Smooth muscle cell (in vitro differentiated cells): ENCODE results near the gene MGAM2. TPM values are rescaled to one million over a fixed set of nuclear protein-coding genes. Genes with fewer than 3 reads are reported as not detected.

Experiments used
- DNase-seq: peaks from one replicate; lab custom pipeline; 2025; ENCODE audit not compliant: unreplicated experiment; lab: John Stamatoyannopoulos, UW
- H2AFZ ChIP-seq: fragments of 200-600 bp; sonication (generic); 2 replicates; pipeline ENCODE4 v1.6.0; 2016; ENCODE audit warnings: antibody characterized with exemption, low read depth, mild to moderate bottlenecking
- H3F3A ChIP-seq: fragments of 200-600 bp; sonication (generic); 2 replicates; pipeline ENCODE4 v1.6.0; 2017; ENCODE audit warnings: antibody characterized with exemption, low read depth
- H3K27ac ChIP-seq: fragments of 200-600 bp; sonication (generic); 2 replicates; pipeline ENCODE4 v1.5.1; 2016; ENCODE audit warnings: low read depth, mild to moderate bottlenecking
- H3K27me3 ChIP-seq: fragments of 200-600 bp; sonication (generic); 2 replicates; pipeline ENCODE4 v1.6.1; 2016; ENCODE audit warnings: low read depth, mild to moderate bottlenecking
- H3K36me3 ChIP-seq: fragments of 200-600 bp; sonication (generic); 2 replicates; pipeline ENCODE4 v1.5.1; 2016; ENCODE audit warnings: low read depth
- H3K4me1 ChIP-seq: fragments of 200-600 bp; sonication (generic); 2 replicates; pipeline ENCODE4 v1.5.1; 2016; ENCODE audit warnings: low read depth
- H3K4me2 ChIP-seq: fragments of 200-600 bp; sonication (generic); 2 replicates; pipeline ENCODE4 v1.6.0; 2016; ENCODE audit warnings: mild to moderate bottlenecking
- H3K4me3 ChIP-seq: fragments of 200-600 bp; sonication (generic); 2 replicates; pipeline ENCODE4 v1.5.1; 2016; ENCODE audit warnings: mild to moderate bottlenecking
- H3K79me2 ChIP-seq: fragments of 200-600 bp; sonication (generic); 2 replicates; pipeline ENCODE4 v1.6.0; 2016; ENCODE audit warnings: low read depth, mild to moderate bottlenecking
- H3K9ac ChIP-seq: fragments of 200-600 bp; sonication (generic); 2 replicates; pipeline ENCODE4 v1.6.0; 2016; ENCODE audit warnings: low read depth
- H3K9me3 ChIP-seq: fragments of 200-600 bp; sonication (generic); replicated peaks from 2 replicates; pipeline ENCODE4 v1.5.1; 2016; ENCODE audit warnings: low read depth
- H4K20me1 ChIP-seq: fragments of 200-600 bp; sonication (generic); 2 replicates; pipeline ENCODE4 v1.6.0; 2016; ENCODE audit warnings: low read depth
- WGBS: methylation state at CpG from one replicate; pipeline ENCODE4 v1.1.7; 2016; ENCODE audit warnings: low lambda C conversion rate; 5-methylcytosine and 5-hydroxymethylcytosine counted together
- polyA plus RNA-seq: library from polyadenylated mRNA; unstranded; fragments of >200 nt; fragmentation: Nextera tagmentation; extraction: Ambion mirVana; gene quantifications from 2 replicates; pipeline ENCODE4 v1.2.1, GENCODE V29; 2016
- total RNA-seq: library from RNA; depleted of rRNA; stranded (reverse); fragments of >200 nt; gene quantifications from 2 replicates; pipeline ENCODE4 v1.2.3, GENCODE V29; 2014
- TF ChIP-seq, protein P1 (sequence below): fragments of 200-600 bp; sonication (generic); IDR thresholded peaks from 2 replicates; pipeline ENCODE4 v1.5.1; 2017; ENCODE audit warnings: borderline replicate concordance, mild to moderate bottlenecking, antibody characterized with exemption; ENCODE audit not compliant: insufficient read depth, poor library complexity, severe bottlenecking

MGAM2 gene
- total and polyA plus RNA-seq, 2 experiments from 2014 or later = not detected

DNA sequence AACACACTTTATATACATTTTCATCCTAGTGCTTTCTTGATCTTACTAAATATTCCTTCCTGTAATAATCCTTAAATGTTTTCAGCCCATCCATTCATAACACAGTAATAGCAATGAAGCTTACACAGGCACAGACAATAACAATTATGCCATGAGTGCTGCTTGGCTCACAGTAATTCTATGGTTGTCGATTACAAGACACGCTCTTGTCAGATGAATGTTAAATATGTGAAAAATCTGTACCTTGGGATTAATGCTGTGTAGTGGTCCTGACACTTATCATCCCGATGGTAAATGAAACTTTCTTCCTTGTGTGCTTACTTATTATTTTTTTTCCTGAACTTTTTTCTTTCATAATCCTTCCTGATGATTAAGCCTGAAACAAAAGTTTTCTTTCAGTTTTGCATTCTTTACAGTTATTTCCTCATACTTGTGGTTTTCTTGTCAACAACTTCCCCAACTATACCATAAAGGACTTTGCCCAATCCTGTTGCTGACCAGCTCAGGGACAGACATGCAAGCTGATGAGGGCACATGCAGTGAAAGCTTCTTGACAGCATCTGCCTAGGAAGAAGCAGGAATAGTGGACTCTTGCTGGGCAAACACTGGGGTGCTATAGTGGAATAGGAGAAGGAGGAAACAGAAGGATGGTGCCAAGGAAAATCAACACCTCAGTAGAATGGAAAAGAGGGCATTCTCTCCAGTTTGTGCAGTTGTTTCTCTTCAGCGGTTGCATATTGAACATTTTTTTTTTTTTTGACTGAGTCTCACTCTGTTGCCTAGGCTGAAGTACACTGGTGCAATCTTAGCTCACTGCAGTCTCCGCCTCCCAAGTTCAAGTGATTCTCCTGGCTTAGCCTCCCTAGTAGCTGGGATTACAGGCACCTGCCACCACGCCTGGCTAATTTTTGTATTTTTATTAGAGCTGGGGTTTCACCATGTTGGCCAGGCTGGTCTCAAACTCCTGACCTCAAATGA is 6.7 kb upstream of the MGAM2 start:
- H3K9me3 ChIP-seq = no peaks in the 10 kb centered on the region
- no peaks in the 10 kb centered on the region for H3K27me3 ChIP-seq
- H2AFZ ChIP-seq = no peak overlapping the region
- no peak overlapping the region for H3K27ac ChIP-seq
- no peaks in the 10 kb centered on the region for H3K36me3 ChIP-seq
- no peak overlapping the region for H3K9ac ChIP-seq
- DNase-seq = no peak
- no peaks in the 10 kb centered on the region for H3K4me1 ChIP-seq
- no peak overlapping the region for H3K4me3 ChIP-seq
- WGBS = 86% methylated on average over 6 of the region's 6 CpGs
- no peaks in the 10 kb centered on the region for H3K79me2 ChIP-seq
- no peak overlapping the region for H3K4me2 ChIP-seq
- H3F3A ChIP-seq = no peaks in the 10 kb centered on the region
- TF ChIP-seq, protein P1, sequence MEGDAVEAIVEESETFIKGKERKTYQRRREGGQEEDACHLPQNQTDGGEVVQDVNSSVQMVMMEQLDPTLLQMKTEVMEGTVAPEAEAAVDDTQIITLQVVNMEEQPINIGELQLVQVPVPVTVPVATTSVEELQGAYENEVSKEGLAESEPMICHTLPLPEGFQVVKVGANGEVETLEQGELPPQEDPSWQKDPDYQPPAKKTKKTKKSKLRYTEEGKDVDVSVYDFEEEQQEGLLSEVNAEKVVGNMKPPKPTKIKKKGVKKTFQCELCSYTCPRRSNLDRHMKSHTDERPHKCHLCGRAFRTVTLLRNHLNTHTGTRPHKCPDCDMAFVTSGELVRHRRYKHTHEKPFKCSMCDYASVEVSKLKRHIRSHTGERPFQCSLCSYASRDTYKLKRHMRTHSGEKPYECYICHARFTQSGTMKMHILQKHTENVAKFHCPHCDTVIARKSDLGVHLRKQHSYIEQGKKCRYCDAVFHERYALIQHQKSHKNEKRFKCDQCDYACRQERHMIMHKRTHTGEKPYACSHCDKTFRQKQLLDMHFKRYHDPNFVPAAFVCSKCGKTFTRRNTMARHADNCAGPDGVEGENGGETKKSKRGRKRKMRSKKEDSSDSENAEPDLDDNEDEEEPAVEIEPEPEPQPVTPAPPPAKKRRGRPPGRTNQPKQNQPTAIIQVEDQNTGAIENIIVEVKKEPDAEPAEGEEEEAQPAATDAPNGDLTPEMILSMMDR = no peak
- H4K20me1 ChIP-seq = no peaks in the 10 kb centered on the region

DNA sequence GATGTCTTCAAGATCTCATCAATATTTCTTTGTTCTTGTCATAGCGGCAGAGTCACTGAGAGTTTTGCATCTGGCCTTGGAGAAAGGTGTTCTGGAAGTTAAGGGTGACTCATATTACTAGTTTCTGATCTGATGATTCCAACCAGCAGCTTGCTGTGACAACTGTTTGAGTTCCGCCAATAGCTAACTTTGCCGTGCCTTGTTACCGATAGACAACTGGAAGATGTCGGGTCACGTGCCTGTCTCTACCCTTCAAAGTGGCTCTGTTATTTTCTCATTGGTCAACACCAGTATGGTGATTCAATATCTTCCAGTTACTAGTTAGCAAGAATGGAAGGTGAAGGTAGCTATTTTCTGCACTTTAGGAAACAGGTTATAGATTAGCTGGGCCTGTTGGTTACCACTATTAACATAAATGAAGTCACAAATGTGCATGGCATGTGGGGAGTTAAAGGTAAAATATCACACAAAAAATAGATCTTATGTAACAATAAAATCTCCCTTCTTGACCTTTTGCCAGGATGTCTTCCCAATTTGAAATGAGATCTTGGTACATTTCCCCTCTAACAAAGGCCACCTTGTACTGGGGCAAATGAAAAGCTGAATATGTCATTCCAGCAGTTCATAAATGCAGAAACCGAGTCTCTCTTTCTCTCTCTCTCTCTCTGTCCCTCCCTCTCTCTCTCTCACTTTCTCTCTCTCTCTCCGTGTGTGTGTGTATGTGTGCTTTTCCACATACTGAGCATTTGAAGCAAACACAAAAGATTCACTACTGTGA is 2.6 kb upstream of the MGAM2 start:
- no peaks in the 10 kb centered on the region for H3F3A ChIP-seq
- no peaks in the 10 kb centered on the region for H4K20me1 ChIP-seq
- H2AFZ ChIP-seq = no peak overlapping the region
- no peak overlapping the region for H3K9ac ChIP-seq
- no peaks in the 10 kb centered on the region for H3K27me3 ChIP-seq
- no peak overlapping the region for H3K27ac ChIP-seq
- no peak overlapping the region for H3K4me2 ChIP-seq
- no peaks in the 10 kb centered on the region for H3K36me3 ChIP-seq
- WGBS = 80% methylated on average over 8 of the region's 8 CpGs
- H3K9me3 ChIP-seq = no peaks in the 10 kb centered on the region
- TF ChIP-seq, protein P1 = no peak
- no peak for DNase-seq
- no peaks in the 10 kb centered on the region for H3K4me1 ChIP-seq
- H3K4me3 ChIP-seq = no peak overlapping the region
- H3K79me2 ChIP-seq = no peaks in the 10 kb centered on the region

DNA sequence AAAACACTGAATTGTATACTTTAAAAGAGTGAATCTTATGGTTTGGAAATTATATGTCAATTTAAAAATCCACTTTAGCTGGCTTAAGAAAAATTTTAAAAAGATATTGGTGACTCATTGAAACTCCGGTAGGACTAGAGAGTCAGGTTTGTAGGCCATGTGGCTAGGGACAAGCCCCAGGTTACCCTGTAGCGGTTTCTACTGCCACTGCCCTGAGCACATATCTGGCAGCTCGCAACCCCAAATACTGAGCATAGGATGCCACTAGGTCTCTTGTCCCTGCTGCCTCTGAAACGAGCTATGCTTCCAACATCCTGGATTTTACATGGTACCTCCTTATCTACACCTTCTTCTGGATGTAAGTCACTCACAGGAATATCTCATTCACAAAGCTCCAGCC is 1.4 kb upstream of the MGAM2 start:
- no peaks in the 10 kb centered on the region for H3K9me3 ChIP-seq
- H3K36me3 ChIP-seq = no peaks in the 10 kb centered on the region
- no peak overlapping the region for H3K27ac ChIP-seq
- WGBS = 71% methylated on average over 4 of the region's 4 CpGs
- no peak for DNase-seq
- no peaks in the 10 kb centered on the region for H3F3A ChIP-seq
- H3K27me3 ChIP-seq = no peaks in the 10 kb centered on the region
- no peak overlapping the region for H3K4me3 ChIP-seq
- no peak overlapping the region for H2AFZ ChIP-seq
- TF ChIP-seq, protein P1 = no peak
- H3K4me1 ChIP-seq = no peaks in the 10 kb centered on the region
- H4K20me1 ChIP-seq = no peaks in the 10 kb centered on the region
- no peak overlapping the region for H3K4me2 ChIP-seq
- no peak overlapping the region for H3K9ac ChIP-seq
- H3K79me2 ChIP-seq = no peaks in the 10 kb centered on the region
